Measurements from ENCODE around the gene CSTF3.
"Not testable (repeated sequence)": the region's sequence is repeated elsewhere in the genome, so short reads cannot be mapped to it uniquely, and the experiment has no call there.

Gene CSTF3

GRCh38 chr11:33161120-33162005, at the start of gene CSTF3:
TSS of gene CSTF3 (minus strand) at chr11:33161480. CDS start at chr11:33161325, 155 bp downstream.
- peak; percentile 93 to 94 for DNase-seq

GRCh38 chr11:33208150-33208549, 46.9 kb upstream of the CSTF3 start:
- no peak for DNase-seq

DNA sequence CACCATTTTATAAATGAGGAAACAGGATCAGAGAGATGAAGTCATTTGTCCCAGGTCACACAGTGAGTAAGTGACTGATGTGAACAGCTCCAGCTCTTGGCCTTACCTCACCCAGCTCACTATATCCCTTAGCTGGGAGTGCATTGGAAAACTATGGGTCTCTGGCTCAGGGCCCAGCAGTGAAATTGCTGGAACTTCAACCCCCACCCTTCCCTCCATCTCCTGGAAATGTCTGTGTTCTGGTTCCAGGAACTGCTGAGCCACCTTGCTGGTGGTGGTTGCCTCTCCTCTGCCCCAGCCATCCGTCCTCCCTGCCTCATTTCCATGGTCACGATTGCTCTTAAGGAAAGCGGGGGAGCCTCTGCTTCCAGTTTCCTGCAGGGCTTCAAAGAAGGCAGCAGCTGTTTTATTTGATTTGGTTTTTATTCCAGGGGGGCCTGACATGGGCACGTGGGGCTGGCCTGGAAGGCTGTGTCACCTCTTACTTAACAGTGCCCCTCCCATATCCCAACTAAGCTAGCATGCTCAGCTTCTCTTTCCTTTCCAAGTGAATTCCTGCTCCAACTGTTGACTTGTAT, 46.2 kb upstream of the CSTF3 start:
- no peak for DNase-seq

GRCh38 chr11:33197915-33198727, 36.8 kb upstream of the CSTF3 start:
- DNase-seq = peak in 1 of 2 donors; percentile 22

GRCh38 chr11:33195462-33196173, 34.3 kb upstream of the CSTF3 start:
- DNase-seq = peak in 1 of 2 donors; percentile 43

DNA sequence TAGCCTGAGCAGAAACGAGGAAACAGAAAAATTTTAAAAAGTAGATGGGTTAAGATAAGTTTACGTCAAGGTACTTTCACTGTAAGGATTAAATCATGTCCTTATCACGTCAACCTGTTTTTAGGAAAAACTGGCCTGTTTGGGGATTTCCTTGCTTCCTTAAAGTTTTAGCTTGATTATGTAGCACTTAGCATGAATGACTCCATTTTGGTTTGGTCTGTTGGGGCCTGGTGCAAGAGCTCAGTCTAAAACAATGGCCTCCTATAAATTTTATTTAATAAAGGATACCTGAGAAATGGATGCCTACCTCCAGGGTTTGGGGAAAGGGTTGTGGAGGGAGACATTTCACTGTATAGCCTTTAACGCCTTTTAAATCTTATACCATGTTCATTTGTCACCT, 33.2 kb upstream of the CSTF3 start:
- no peak for DNase-seq

DNA sequence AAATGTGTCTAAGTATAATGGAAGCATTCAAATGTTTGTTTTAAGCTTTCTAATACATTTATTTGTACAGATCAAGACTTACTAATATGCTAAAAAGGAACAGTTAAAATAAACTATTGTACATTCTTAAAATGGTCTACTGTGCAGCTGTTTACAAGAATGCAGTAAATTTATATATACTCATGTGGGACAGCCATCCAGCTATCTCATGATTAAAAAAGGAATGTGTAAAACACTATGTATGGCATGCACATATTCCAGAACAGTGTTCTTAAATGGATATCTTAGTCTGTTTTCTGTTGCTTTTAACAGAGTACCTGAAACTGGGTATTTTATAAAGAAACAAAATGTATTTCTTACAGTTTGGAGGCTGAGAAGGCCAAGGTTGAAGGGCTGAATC, 30.2 kb upstream of the CSTF3 start:
- no peak for DNase-seq

DNA sequence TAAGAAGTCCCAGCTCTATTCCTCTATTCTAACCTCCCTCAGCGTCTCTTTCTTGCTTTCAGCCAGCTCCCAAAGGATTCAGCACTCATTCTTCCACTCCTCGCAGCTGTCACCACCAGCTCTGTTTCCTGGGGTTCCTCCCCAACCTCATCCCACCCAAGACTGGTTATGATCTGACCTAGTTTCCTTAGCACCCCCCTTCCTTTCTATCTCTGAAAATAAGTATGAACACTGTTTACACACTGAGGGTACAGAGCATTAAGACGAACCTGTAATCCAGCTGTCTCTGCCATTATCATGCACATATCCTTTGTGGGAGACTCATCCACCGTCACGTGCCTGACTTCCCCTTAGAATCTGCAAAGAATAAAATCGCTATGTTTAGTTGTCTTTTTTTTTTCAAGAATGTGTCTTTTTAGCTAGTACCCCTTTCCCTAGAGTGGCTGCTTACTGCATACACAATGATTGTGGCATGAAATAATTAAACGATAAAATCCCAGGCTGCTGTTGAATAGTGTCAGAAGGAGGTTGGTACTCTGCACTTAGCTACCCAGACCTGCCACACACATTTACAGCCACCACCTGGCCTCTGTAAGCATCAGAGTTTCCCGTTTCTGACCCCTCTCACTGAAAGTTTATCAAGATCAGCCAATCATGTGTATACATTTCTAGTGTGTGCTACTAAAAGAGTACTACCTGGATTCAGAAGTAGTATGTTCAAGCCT, 26.9 kb upstream of the CSTF3 start:
- DNase-seq = no peak

DNA sequence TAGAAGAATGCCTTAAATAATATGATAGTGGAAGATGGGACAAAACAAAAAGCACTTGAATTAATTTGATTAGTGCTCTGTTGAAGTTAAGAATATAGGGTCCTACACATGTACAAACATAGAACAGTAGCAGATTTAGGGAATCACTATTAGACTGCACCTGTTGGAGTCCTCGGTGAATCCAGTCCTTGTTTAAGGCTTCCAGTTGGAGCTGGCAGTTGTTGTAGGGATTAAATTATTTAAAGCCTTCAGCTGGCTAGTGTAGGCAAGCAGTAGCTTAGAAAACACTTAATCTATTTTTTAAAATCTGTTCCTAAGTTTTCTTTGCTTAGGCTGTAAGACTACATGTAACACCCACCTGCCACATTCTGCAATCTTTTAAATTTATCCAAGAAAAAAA, 24.5 kb upstream of the CSTF3 start:
- DNase-seq = no peak

DNA sequence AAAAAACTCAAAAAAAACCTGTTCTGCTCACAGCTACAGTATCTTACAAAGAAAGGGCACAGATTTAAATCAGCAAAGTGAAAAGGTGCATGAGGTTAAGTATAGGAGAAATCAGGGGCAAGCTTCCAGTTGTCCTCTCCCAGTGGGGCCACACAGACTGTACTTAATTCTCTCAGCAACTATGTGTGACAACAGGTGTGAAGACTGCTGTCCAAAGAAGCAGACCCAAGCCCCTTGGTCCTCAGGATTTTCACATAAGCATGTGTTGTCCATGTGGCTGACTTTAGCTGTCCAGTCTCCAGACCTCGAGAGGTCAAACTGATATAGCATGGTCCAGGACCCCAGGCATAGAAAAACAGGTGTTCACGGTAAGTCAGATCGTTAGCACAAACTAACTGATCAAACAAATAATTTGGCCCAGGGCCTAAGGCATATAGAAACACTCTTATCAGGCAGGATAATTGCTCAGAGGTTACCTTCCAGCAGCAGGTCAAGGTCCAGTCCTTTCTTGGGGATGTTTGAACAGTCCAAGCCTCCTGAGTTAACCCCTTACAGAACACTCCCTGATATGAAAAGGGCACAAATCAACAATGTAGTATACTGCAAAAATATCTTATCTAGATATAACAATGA, 21.1 kb upstream of the CSTF3 start:
- no peak for DNase-seq

DNA sequence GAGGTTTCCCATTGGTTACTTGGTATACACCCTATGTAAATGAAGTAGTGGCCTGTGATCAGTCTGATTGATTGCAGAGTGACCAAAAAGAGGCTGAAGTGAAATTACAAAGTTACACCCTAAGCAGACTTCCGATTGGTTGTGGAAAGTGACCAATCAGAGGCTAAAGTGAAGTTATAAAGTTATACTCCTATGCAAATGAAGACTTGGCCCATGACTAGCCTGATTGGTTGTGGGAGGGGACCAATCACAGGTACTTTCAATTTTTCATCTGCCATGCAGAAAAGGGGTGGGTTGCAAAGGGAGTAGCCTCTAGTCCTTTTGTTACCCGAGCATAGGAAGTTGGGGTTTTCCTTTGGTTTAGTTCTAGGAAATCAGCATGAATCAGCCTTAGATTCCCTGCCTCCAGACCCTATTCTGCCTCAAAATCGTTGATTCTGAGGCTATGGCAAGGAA, 18.1 kb upstream of the CSTF3 start:
- no peak for DNase-seq

DNA sequence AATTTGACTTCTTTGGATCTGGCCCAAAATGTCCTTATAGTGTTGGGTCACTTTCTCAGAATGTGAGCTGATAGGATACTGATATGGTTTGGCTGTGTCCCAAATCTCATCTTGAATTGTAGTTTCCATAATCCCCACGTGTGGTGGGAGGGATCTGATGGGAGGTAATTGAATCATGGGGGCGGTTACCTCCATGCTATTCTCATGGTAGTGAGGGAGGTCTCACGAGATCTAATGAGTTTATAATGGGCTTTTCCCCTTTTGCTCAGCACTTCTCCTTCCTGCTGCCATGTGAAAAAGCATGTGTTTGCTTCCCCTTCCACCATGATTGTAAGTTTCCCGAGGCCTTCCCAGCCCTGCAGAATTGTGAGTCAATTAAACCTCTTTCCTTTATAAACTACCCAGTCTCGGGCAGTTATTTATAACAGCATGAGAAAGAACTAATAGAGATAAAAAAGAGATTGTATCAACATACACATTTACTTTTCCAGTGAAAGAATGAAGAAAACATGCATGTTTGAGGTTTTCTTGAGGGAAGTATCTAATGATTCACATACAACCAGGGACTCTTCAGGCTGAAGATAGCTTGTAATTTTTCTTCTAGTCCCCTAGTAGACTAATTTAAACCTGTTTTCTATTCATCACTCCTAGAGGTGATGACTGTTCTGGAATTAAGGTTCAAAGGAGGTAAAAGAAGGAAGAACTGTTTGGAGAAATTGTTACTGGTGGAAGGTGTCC, 17.3 kb upstream of the CSTF3 start:
- DNase-seq = peak in 1 of 2 donors; percentile 15

- no peak for DNase-seq
Observed at GRCh38 chr11:33177676-33178336, 16.5 kb upstream of the CSTF3 start.

DNA sequence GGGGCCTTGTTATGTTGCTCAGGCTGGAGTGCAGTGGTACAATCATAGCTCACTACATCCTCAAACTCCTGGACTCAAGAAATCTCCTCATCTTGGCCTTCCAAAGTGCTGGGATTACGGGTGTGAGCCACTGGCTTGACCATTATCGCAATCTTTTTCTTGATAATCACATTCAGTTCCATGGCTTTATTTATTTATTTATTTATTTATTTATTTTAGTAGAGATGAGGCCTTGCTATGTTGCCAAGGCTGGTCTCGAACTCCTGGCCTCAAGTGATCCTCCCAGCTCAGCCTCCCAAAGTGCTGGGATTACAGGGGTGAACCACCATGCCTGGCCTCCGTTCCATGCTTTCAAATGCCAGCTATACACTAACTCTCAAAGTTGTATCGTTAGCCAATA, 15.5 kb upstream of the CSTF3 start:
- not testable (repeated sequence) for DNase-seq

- no peak for DNase-seq
Observed at GRCh38 chr11:33172996-33173395, 11.7 kb upstream of the CSTF3 start.

DNA sequence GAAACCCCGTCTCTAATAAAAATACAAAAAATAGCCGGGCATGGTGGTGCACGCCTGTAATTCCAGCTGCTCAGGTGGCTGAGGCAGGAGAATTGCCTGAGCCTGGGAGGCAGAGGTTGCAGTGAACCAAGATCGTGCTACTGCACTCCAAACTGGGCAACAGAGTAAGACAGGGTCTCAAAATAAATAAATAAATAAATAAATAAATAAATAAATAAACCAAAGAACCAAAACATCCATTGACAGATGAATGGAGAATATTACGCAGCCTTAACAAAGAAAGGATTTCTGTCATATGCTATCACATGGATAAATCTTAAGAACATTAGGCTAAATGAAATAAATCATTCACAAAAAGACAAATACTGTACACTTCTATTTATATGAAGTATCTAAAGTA, 11.1 kb upstream of the CSTF3 start:
- DNase-seq = no peak

GRCh38 chr11:33171251-33171650, 10.0 kb upstream of the CSTF3 start:
- no peak for DNase-seq

GRCh38 chr11:33168709-33169200, 7.5 kb upstream of the CSTF3 start:
- DNase-seq = no peak

DNA sequence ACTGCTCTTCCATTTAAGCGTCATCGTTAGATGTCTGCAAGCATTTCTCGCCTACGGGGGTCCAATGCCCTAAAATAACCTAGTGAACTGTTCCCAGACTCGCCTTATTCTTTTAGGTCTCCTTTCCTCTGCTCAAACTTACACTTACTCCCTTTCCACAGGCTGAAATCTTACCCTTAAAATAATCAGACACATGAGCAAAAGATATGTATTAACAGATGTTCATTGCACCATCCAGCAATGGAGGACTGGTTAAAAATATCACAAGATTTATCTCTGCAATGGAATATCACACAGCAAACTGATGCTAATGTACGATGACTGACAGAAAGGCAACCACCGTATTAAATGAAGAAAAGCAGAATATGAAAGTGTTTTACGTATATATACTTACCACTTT, 1.6 kb upstream of the CSTF3 start:
- no peak for DNase-seq

DNA sequence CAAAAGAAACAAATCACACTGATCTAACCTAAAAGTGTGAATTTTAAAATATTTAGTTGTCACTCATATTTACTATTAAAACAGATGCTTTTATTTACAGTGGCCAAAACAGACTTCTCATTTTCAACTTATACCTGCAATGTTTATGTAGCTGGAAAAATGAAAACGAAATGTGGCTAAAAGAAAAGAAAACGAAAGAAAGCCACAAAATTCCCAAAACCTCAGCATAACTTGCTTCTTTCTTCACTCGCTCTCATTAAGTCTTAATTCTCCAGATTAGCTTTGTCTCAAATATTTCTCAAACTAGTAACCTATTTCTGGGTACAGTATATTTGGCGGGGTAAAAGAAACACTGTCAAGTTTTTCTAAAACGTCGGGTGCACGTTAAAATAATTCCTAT, 693 bp downstream of the CSTF3 start:
- DNase-seq = no peak

Data from CD4-positive, alpha-beta T cell treated with Interleukin-1 beta for 1 hour (primary cell).